H1 (cell line): Measurements from ENCODE around the gene TLL2. TPM values are rescaled to one million over a fixed set of nuclear protein-coding genes. Genes with fewer than 3 reads are reported as not detected.

Experiments used
- BACH1 ChIP-seq: IDR thresholded peaks from 2 replicates; pipeline ENCODE4 v1.6.1; 2012; ENCODE audit warnings: low read length, improper control_type of control experiment
- CHD2 ChIP-seq: IDR thresholded peaks from 2 replicates; pipeline ENCODE4 v1.6.1; 2012; ENCODE audit warnings: low read length, improper control_type of control experiment
- FOSL1 ChIP-seq: IDR thresholded peaks from 2 replicates; pipeline ENCODE4 v1.6.1; 2011; ENCODE audit warnings: mild to moderate bottlenecking, low read depth, low read length, moderate library complexity; ENCODE audit not compliant: insufficient read depth
- HDAC2 ChIP-seq, 2 experiments: fragments of 300-600 bp in 1 of 2; sonication (generic) in 1 of 2; IDR thresholded peaks; 2 replicates each; pipeline ENCODE4 v1.6.1; 2011 to 2012; ENCODE audit warnings: low read depth in 2 of 2, low read length in 2 of 2, mild to moderate bottlenecking in 2 of 2, moderate library complexity in 2 of 2, borderline replicate concordance in 1 of 2, inconsistent platforms in 1 of 2
- MAFK ChIP-seq: IDR thresholded peaks from 2 replicates; pipeline ENCODE4 v1.6.1; 2012; ENCODE audit warnings: low read depth, mild to moderate bottlenecking, improper control_type of control experiment, low read length
- NANOG ChIP-seq: IDR thresholded peaks from 2 replicates; pipeline ENCODE4 v1.6.1; 2011; ENCODE audit warnings: low read length, low read depth, mild to moderate bottlenecking, inconsistent platforms; ENCODE audit not compliant: insufficient read depth, poor library complexity, severe bottlenecking
- POU5F1 ChIP-seq: IDR thresholded peaks from 2 replicates; pipeline ENCODE4 v1.6.1; 2011; ENCODE audit warnings: low read depth, mild to moderate bottlenecking, low read length, moderate library complexity
- RBBP5 ChIP-seq: IDR thresholded peaks from 2 replicates; pipeline ENCODE4 v1.7.1; 2012; ENCODE audit warnings: low read depth, mild to moderate bottlenecking, inconsistent platforms, low read length, moderate library complexity, borderline replicate concordance
- RFX5 ChIP-seq: IDR thresholded peaks from 2 replicates; pipeline ENCODE4 v1.6.1; 2011; ENCODE audit warnings: low read depth, low read length, improper control_type of control experiment, borderline replicate concordance
- SIX5 ChIP-seq: IDR thresholded peaks from 2 replicates; pipeline ENCODE4 v1.6.1; 2011; ENCODE audit warnings: mild to moderate bottlenecking, low read depth, low read length
- SUZ12 ChIP-seq: fragments of 200-600 bp; sonication (generic); IDR thresholded peaks from 2 replicates; pipeline ENCODE4 v1.6.1; 2012; ENCODE audit warnings: mild to moderate bottlenecking, inconsistent platforms, low read length, moderate library complexity, mixed read lengths
- TCF12 ChIP-seq: IDR thresholded peaks from 2 replicates; pipeline ENCODE4 v1.6.1; 2011; ENCODE audit warnings: low read depth, mild to moderate bottlenecking, low read length
- YY1 ChIP-seq: IDR thresholded peaks from 2 replicates; pipeline ENCODE4 v1.6.1; 2011; ENCODE audit warnings: low read depth, mild to moderate bottlenecking, low read length
- ZNF274 ChIP-seq: IDR thresholded peaks from 2 replicates; pipeline ENCODE4 v1.7.0; 2012; ENCODE audit warnings: low read length, borderline replicate concordance; ENCODE audit errors: extremely low read depth
- polyA plus RNA-seq, 7 experiments: library from polyadenylated mRNA; depleted of rRNA in 3 of 7; stranded (reverse) in 5 of 7; unstranded in 2 of 7; fragments of >200 nt in 5 of 7; fragments of 200-250 nt in 2 of 7; gene quantifications; 1 replicate in 5 of 7; 2 replicates in 1 of 7; 4 replicates in 1 of 7; pipeline versions ENCODE4 v1.2.1 to v1.2.3, GENCODE V29; 2011 to 2013; ENCODE audit warnings: missing spikeins in 2 of 7, mixed read lengths in 2 of 7
- total RNA-seq: library from RNA; stranded (reverse); fragmentation: NEBNext Ultra II Directional; extraction: Animal tissue kit (Norgen Biotek cat#: 25700); gene quantifications from 2 replicates; pipeline ENCODE4 v1.2.1, GENCODE V29; 2021
- TF ChIP-seq, protein P1 (sequence below), 3 experiments: IDR thresholded peaks; 1 replicate in 2 of 3; 2 replicates in 1 of 3; pipeline versions ENCODE4 v1.5.1 to v1.6.1; 2011; ENCODE audit warnings: low read length in 3 of 3, mild to moderate bottlenecking in 3 of 3, inconsistent platforms in 2 of 3, low read depth in 1 of 3, moderate library complexity in 1 of 3; ENCODE audit not compliant: insufficient read depth in 1 of 3; ENCODE audit errors: control extremely low read depth in 1 of 3
- TF ChIP-seq, protein P2 (sequence below): IDR thresholded peaks from 2 replicates; pipeline ENCODE4 v1.6.1; 2012; ENCODE audit warnings: inconsistent platforms

The TLL2 gene
- total and polyA plus RNA-seq, 2 of the 8 experiments (the other 6 are each of a cell fraction or from before 2014, with no cell fraction given): 2.4 to 3.2 TPM

DNA sequence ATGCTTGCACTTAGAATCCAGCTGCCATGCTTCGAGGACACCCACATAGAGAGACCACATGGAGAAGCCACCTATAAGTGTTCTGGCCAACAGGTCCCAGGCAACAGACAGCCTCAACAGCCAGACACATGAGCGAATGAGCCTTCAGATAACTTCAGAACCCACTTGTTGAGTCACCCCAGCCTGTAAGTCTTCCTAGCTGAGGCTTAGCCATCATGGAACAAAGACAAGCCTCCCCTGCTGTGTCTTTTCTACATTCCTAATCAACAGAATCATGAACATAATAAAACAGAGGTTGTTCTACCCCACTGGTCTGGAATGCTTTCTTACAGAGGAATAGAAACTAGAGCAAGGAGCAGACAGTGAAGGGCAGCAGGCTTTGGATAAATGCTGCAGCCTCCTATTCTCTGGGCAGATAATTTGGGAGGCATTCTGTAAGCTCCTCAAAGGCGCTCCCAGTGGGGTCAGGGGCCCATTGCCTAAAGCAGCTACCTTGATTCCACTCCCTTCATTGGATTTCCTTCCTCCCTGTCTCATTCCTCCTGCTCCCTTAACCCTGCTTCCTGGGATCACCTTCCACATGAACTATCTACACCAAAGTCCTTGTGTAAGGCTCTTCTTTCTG, 4.6 kb downstream of the TLL2 start (continued):
- peak in 1 of 2 experiments; percentile 53; a peak in 1 of 4 replicates for TF ChIP-seq HDAC2 (IDR thresholded peaks at IDR 0.05; ENCODE audit: borderline replicate concordance in 1 of 2, low read depth in 2 of 2, low read length in 2 of 2)
- no peak for TF ChIP-seq TCF12
- TF ChIP-seq CHD2: no peak
- TF ChIP-seq RFX5: no peak
- no peak for TF ChIP-seq FOSL1
- no peak for TF ChIP-seq MAFK
- no peak for TF ChIP-seq BACH1
- TF ChIP-seq, protein P1, sequence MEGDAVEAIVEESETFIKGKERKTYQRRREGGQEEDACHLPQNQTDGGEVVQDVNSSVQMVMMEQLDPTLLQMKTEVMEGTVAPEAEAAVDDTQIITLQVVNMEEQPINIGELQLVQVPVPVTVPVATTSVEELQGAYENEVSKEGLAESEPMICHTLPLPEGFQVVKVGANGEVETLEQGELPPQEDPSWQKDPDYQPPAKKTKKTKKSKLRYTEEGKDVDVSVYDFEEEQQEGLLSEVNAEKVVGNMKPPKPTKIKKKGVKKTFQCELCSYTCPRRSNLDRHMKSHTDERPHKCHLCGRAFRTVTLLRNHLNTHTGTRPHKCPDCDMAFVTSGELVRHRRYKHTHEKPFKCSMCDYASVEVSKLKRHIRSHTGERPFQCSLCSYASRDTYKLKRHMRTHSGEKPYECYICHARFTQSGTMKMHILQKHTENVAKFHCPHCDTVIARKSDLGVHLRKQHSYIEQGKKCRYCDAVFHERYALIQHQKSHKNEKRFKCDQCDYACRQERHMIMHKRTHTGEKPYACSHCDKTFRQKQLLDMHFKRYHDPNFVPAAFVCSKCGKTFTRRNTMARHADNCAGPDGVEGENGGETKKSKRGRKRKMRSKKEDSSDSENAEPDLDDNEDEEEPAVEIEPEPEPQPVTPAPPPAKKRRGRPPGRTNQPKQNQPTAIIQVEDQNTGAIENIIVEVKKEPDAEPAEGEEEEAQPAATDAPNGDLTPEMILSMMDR (IDR thresholded peaks at IDR 0.05; ENCODE audit: control extremely low read depth in 1 of 3, insufficient read depth in 1 of 3, low read depth in 1 of 3, low read length in 3 of 3): 0 out of 4 replicates have a peak, but pooled peaks of 1 of the 3 experiments have one; percentile 17
- TF ChIP-seq POU5F1: no peak
- TF ChIP-seq NANOG: peak; percentile 34
- TF ChIP-seq RBBP5: no peak
- TF ChIP-seq, protein P2, sequence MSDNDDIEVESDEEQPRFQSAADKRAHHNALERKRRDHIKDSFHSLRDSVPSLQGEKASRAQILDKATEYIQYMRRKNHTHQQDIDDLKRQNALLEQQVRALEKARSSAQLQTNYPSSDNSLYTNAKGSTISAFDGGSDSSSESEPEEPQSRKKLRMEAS: peak; percentile 21; the same call in 1 of the 2 replicates
- TF ChIP-seq YY1: no peak
- no peak for TF ChIP-seq SIX5
- no peak for TF ChIP-seq ZNF274
- TF ChIP-seq SUZ12: no peak
